Right lobe of liver (tissue), 4 donors: ENCODE results near the gene MATK.

Experiments used
- POLR2A ChIP-seq: fragments of 450-650 bp; IDR thresholded peaks from one replicate; pipeline ENCODE4 v1.6.1; 2017; ENCODE audit warnings: antibody characterized with exemption, mild to moderate bottlenecking
- TF ChIP-seq, protein P1 (sequence below), 4 donors: fragments of 200-600 bp in 3 of 4; fragments of 450-650 bp in 1 of 4; IDR thresholded peaks; one replicate each; pipeline versions ENCODE4 v1.5.1 to v1.8.0; 2016 to 2022; ENCODE audit warnings: antibody characterized with exemption in 4 of 4, mild to moderate bottlenecking in 2 of 4
- donor health status: DM: no; HTN: no; CAD: no.
- donor health status: DM: no; HTN: no; CAD: no.
- donor health status: DM: no; HTN: yes; CAD: no.

DNA sequence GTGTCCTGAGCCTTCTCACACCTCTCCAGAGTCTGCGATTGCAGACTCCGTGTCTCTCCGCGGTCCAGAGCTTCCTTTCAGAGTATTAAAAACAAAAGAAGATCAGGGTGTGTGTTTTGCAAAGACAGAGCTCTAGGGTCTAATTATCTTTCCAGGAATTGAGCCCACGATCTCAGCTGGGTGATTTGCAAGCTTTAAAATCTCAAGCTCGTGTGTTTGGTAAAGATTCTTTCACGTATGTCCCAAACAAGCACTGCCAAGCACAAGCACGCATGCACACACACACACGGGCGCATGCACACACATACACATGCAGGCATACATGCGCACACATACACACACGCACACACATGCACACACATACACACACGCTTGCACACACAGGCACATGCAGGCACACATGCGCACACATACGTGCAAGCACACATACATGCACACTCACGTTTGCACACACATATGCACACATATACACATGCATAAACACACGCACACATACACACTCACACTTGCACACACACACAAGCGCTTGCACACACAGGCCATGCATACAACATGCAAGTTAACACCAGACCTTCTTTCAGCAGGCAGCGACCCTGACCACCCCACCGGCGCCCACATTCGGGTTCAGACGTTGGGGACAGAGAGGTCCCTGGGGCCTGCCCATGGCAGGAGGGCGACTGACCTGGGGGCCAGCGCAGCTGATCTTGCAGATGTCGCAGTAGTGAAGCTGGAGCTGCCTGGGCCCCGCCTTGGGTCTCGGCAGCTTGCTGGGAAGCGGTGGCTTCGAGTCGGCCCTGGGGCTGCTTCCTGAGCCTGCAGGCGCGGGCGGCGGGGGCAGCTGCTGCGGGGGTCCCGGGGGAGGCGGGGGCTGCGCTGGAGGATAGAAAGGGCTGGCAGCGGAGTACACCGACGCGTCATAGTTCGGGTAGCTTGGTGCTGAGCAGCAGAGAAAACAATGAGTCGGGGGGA is 44.7 kb upstream of the MATK start:
- TF ChIP-seq, protein P1, sequence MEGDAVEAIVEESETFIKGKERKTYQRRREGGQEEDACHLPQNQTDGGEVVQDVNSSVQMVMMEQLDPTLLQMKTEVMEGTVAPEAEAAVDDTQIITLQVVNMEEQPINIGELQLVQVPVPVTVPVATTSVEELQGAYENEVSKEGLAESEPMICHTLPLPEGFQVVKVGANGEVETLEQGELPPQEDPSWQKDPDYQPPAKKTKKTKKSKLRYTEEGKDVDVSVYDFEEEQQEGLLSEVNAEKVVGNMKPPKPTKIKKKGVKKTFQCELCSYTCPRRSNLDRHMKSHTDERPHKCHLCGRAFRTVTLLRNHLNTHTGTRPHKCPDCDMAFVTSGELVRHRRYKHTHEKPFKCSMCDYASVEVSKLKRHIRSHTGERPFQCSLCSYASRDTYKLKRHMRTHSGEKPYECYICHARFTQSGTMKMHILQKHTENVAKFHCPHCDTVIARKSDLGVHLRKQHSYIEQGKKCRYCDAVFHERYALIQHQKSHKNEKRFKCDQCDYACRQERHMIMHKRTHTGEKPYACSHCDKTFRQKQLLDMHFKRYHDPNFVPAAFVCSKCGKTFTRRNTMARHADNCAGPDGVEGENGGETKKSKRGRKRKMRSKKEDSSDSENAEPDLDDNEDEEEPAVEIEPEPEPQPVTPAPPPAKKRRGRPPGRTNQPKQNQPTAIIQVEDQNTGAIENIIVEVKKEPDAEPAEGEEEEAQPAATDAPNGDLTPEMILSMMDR (IDR thresholded peaks at IDR 0.05), result no peak
- no peak for TF ChIP-seq POLR2A
